Endothelial cell (in vitro differentiated cells): ENCODE measurements around the gene HDAC4. TPM values are rescaled to one million over a fixed set of nuclear protein-coding genes. Genes with fewer than 3 reads are reported as not detected.
A peak's percentile ranks its signal among the peaks of the same experiment; 100 is the strongest.

ENCODE experiments used
- DNase-seq: peaks from one replicate; pipeline ENCODE4 v3.0.0; 2021; ENCODE audit warnings: low spot score
- H3K27ac Mint-ChIP-seq: one replicate; pipeline ENCODE4 v1.8.0; 2021; ENCODE audit warnings: mixed read lengths, inconsistent platforms; ENCODE audit not compliant: unreplicated experiment
- H3K27me3 Mint-ChIP-seq: one replicate; pipeline ENCODE4 v1.8.0; 2021; ENCODE audit warnings: mild to moderate bottlenecking, moderate library complexity, mixed read lengths, inconsistent platforms; ENCODE audit not compliant: unreplicated experiment
- H3K36me3 Mint-ChIP-seq: one replicate; pipeline ENCODE4 v1.8.0; 2021; ENCODE audit warnings: mild to moderate bottlenecking, low read depth, mixed read lengths, inconsistent platforms; ENCODE audit not compliant: unreplicated experiment
- H3K4me1 Mint-ChIP-seq: one replicate; pipeline ENCODE4 v1.8.0; 2021; ENCODE audit warnings: mild to moderate bottlenecking, mixed read lengths, inconsistent platforms; ENCODE audit not compliant: unreplicated experiment
- H3K4me3 Mint-ChIP-seq: one replicate; pipeline ENCODE4 v1.8.0; 2021; ENCODE audit warnings: mild to moderate bottlenecking, mixed read lengths, inconsistent platforms; ENCODE audit not compliant: unreplicated experiment
- H3K9me3 Mint-ChIP-seq: one replicate; pipeline ENCODE4 v1.8.0; 2021; ENCODE audit warnings: mixed read lengths, inconsistent platforms; ENCODE audit not compliant: unreplicated experiment
- CTCF ChIP-seq: fragments of 200-600 bp; sonication (generic); IDR thresholded peaks from one replicate; pipeline ENCODE4 v1.5.0; 2021; ENCODE audit warnings: antibody characterized with exemption; ENCODE audit not compliant: unreplicated experiment
- total RNA-seq: library from RNA; stranded (reverse); fragmentation: NEBNext Ultra II Directional; extraction: Animal tissue kit (Norgen Biotek cat#: 25700); gene quantifications from one replicate; pipeline ENCODE4 v1.2.1, GENCODE V29; 2021; ENCODE audit not compliant: unreplicated experiment

Gene HDAC4
- total RNA-seq, 1 donor from 2014 or later, result 26.0 TPM

DNA sequence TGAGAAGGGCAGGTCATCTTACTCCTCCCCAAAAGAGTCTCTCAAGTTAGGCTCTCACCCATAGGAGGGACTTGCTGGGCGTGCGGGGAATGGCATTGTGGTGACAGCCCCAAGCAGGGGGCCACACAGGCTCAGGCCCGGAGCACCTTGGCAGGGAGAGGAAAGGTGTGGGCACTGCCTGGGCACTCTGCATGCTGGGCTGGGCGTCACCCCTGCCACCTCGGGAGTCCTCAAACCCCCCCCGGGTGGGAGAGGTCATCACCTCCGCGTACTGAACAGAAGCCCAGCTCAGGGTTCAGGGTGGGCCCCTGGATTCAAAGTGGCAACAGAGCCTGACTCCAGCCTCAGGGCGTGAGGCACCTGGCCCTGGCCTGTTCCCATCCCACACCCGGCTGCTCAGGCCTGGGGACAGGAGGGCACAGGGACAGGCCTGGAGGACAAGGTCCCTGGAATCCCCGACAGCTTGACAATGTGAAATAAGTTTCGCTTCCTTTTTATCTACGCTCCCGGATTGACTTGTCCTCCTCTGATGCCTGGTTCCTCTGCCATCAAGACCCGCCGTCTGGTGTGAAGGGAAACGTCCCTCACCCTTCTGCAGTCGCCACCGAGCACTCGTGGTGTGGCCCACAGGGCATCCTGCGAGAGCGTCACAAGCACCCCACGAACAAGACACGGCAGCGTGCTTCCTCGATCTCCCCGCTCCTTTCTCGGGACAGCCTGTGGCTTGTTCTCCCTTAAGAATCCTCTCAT is 97.8 kb downstream of the HDAC4 start:
- Mint-ChIP-seq H3K36me3 (peaks cover 6% of the 10 kb centered on the region), H3K27ac (no peak overlapping the region), H3K4me1 (peaks cover 10% of the 10 kb centered on the region), H3K4me3 (peak overlapping the region; percentile 35), H3K27me3 (peaks cover 6% of the 10 kb centered on the region), H3K9me3 (no peaks in the 10 kb centered on the region)
- TF ChIP-seq CTCF, result no peak
- no peak for DNase-seq

DNA sequence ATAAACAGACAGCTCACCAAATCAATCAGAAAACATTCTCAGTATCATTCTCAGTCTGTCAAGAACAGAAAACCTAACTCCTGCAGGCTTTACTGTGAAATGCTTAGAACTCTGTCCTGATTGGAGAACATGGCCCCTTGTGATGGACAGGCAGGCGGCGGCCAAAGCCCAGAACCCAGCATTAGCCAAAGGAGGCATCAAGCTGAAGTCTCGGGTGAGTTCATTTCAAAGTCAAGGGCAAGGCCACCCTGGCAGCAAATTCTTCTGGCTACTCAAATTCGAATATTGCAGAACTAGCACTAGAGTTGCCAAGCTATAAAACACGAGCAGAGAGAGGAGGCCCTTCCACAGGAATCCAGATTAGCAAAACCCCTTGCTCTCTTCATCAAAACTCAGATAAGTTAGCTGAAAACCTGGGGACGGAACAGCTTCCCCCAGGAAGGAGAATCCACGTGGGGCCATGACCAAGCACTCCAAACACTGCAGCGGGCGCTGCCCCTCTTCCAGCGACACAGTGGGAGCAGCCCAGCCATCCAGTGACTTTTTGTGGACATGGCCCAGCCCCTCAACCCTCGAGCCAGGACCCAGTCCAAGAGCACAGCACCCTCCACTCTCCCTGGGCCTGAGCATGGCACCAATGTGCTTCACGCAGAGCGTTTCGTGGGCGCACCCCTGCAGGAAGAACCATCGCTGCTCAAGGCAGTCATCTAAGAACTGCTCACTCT is 98.6 kb downstream of the HDAC4 start:
- Mint-ChIP-seq H3K9me3 (no peaks in the 10 kb centered on the region), H3K4me1 (peaks cover 4% of the 10 kb centered on the region), H3K36me3 (peaks cover 6% of the 10 kb centered on the region), H3K27me3 (peaks cover 6% of the 10 kb centered on the region), H3K4me3 (no peak overlapping the region), H3K27ac (no peak overlapping the region)
- DNase-seq, result no peak
- no peak for TF ChIP-seq CTCF

GRCh38 chr2:239300871-239301735 is 99.7 kb downstream of the HDAC4 start:
- Mint-ChIP-seq H3K9me3 (no peaks in the 10 kb centered on the region), H3K27me3 (peaks cover 6% of the 10 kb centered on the region), H3K4me1 (peaks cover 5% of the 10 kb centered on the region), H3K27ac (no peak overlapping the region), H3K36me3 (peaks cover 5% of the 10 kb centered on the region), H3K4me3 (no peak overlapping the region)
- DNase-seq, result no peak
- no peak for TF ChIP-seq CTCF

- Mint-ChIP-seq H3K36me3 (peaks cover 4% of the 10 kb centered on the region), H3K4me1 (peaks cover 12% of the 10 kb centered on the region), H3K9me3 (no peaks in the 10 kb centered on the region), H3K4me3 (no peak overlapping the region), H3K27ac (no peak overlapping the region), H3K27me3 (peaks cover 6% of the 10 kb centered on the region)
- TF ChIP-seq CTCF, result no peak
- no peak for DNase-seq
Measured at GRCh38 chr2:239300242-239300641, 100.6 kb downstream of the HDAC4 start.
